HG03135 (cell line): ENCODE data around the gene MSH3.
"Not testable (repeated sequence)": the region's sequence is repeated elsewhere in the genome, so short reads cannot be mapped to it uniquely, and the experiment has no call there.

Experiments used
- ATAC-seq: cut with Tn5 transposase; IDR thresholded peaks from one replicate; pipeline ENCODE4 v1.9.1; 2021; ENCODE audit warnings: mild to moderate bottlenecking, moderate library complexity; ENCODE audit not compliant: unreplicated experiment

The MSH3 gene

DNA sequence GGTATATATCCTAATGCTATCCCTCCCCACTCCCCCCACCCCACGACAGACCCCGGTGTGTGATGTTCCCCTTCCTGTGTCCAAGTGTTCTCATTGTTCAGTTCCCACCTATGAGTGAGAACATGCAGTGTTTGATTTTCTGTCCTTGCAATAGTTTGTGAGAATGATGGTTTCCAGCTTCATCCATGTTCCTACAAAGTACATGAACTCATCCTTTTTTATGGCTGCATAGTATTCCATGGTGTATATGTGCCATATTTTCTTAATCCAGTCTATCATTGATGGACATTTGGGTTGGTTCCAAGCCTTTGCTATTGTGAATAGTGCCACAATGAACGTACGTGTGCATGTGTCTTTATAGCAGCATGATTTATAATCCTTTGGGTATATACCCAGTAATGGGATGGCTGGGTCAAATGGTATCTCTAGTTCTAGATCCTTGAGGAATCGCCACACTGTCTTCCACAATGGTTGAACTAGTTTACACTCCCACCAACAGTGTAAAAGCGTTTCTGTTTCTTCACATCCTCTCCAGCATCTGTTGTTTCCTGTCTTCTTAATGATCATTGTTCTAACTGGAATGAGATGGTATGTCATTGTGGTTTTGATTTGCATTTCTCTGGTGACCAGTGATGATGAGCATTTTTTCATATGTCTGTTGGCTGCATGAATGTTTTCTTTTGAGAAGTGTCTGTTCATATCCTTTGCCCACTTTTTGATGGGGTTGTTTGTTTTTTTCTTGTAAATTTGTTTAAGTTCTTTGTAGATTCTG, 186.8 kb downstream of the MSH3 start:
- ATAC-seq, result not testable (repeated sequence)

DNA sequence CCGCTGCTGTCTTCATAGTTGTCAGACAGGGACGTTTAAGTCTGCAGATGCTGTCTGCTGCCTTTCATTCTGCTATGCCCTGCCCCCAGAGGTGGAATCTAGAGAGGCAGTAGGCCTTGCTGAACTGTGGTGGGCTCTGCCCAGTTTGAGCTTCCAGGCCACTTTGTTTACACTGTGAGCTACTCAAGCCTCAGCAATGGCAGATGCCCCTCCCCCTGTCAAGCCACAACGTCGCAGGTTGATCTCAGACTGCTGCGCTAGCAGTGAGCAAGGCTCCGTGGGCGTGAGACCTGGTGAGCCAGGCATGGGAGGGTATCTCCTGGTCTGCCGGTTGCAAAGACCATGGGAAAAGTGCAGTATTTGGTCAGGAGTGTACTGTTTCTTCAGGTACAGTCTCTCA, 192.0 kb downstream of the MSH3 start:
- ATAC-seq, result not testable (repeated sequence)

DNA sequence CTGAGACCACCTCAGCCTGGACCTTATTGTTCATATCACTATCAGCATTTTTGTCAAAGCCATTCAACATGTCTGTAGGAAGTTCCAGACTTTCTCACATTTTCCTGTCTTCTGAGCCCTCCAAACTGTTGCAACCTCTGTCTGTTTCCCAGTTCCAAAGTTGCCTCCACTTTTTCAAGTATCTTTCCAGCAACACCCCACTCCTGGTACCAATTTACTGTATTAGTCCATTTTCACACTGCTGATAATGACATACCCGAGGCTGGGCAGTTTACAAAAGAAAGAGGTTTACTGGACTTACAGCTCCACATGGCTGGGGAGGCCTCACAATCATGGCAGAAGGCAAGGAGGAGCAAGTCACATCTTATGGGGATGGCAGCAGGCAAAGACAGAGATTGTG, 195.7 kb downstream of the MSH3 start:
- ATAC-seq, result not testable (repeated sequence)

DNA sequence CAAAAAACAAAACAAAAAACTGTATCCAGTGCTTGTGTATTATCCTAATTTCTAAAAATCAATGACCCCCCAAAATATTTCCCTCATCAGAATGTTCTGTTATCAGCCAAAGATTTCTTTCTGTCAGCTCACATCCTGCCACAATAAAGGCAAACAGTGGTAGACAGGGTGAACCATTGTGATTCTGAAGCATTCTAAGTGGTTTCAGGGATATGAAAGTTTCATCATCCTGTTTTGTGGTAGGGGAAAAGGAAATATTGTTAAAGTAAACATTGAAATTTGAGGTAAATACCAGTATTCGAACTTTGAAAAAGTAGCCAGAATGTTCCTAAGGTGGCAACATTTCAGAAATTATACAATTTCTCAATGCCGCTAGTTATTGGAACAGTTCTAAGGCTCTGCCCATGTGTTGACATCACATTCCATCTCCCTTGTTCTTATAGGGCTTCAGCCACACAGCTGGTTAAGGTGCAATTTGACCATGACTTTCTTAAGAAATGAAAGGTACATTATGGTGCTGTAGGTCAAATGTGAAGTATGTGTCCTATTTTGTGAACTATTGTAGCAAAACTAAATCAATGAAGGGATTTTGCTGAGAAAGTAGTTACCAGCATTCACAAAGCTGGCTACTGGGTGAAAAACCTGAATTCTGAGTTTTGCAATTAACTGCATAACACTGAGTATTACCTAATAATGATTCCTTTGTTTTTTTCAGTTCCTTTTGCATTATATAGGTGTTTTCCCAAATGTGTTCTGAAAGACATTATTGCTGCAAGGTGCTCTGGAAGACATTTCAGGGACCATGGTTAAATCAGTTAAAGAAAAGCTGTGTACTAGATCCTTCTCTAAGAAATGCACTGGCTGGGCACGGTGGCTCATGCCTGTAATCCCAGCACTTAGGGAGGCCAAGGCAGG, 198.1 kb downstream of the MSH3 start:
- no peak for ATAC-seq

DNA sequence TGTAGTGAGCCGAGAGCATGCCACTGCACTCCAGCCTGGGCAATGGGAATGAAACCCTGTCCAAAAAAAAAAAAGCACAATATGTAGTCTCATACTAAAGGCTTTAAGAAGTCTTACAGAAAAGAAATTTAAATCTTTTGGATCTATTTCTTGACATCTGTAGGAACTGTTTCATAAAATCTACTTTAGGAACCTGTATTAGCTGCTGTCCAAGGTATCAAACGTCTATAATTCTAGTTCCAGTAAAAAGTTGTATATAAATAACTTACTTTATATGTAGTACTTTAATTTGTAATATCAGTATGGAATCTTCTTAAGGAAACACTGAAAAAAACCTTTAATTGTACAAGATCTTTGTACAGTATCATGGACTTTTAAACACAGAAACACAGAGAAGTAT, 199.0 kb downstream of the MSH3 start:
- no peak for ATAC-seq

DNA sequence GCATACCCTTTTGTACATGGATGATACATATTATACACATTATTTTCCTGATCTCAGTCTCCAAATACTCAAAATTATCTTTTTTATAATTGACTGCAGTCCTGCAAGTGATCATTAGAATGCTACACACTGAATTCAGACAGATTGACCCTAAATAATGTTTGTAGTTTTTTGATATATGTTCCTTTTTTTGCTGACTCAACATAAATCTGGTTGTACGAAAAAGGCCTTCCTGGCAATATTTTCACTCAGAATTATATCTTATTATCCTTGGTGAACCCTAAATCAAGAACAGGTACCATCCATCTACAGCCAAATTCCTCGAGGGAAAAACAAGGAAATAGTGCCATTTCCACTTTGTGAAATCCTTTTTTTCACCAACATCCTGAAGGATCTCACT, 200.1 kb downstream of the MSH3 start:
- no peak for ATAC-seq

DNA sequence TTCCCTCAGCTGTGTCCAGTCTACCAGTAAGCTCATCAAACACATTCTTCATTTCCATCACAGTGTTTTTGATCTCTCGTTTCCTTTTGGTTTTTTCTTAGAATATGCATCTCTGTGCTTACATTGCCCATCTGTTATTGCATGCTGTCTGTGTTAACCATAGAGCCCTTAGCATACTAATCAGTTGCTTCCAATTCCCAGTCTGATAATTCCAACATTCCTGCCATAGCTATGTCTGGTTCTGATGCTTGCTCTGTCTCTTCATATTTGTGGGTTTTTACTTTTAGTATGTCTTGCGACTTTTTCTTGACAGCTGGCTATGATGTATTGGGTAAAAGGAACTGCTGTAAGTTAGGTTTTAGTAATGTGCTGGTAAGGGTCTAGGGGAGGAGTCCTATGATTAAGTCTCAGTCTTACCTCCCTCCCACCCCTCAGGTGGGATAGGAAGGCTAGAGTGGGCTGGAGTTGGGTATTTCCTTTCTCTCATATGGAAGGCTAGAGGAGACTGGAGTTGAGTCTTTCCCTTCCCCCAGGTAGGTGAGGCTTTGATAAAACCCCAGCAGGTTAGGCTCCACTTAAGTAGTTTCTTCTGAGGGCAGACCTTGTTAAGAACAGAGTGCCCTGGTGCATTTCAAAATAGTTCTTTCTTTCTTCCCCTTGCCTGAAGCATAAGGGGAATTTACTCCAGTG, 206.6 kb downstream of the MSH3 start:
- no peak for ATAC-seq

DNA sequence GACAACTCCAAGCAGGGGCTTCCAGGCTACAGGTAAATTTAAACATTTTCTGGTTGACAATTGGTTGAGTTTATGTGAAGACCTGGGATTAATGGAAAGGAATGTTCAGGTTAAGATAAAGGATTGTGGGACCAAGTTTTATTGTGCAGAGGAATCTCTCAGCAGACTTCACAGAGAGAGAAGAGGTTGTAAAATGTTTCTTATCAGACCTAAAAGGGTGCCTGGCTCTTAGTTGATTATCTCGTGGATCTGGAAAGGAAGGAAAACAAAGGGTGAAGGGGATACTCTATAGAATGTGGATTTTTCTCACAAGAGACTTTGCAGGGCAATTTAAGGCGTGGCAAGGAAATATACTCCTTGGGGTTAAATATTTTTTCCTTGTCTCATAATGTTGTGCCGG, 209.3 kb downstream of the MSH3 start:
- no peak for ATAC-seq

DNA sequence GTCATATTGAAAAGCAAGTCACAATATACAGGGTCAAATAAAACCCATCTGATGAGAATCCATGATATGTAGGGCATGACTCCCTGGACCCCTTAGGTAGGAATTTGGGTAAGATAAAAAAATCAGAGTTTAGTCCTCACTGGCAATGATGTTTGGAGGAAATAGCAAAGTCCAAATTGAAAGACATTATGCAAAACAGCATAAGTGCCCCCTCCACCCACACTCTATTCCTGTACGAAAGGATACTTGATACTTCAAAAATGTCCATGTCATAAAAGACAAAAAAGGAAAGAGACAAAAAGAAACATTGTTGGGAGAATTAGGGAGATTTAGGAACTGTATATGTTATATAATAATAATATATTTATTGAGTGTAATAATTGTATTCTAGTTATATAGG, 209.7 kb downstream of the MSH3 start:
- no peak for ATAC-seq

DNA sequence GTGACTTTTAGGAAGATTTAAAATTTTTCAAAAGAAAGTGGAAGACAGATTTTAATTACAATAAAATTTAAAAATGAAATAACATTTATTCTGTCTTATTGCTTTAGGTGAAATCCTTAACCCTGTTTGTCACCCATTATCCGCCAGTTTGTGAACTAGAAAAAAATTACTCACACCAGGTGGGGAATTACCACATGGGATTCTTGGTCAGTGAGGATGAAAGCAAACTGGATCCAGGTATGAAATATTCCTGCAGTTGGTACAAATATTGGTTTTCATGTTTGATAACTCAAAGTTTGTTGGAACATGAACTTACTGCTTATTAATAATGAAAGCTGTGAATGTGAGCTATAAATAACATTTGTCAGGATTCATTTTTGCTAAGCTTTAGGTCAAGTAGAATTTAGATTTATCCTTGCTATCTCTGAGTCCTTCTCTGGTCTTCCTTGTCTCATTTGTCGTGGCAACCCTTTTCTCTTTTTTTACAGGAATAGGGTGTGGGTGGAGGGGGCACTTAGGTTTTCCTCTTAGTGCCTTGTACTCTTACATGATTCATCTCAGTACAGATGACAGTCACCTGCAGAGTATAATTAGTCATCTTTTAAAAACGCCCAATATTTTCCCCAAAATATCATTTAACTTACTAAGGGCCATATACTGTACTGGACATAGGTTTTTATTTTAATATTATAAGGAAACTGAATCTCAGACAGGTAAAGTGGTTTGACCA, 210.4 kb downstream of the MSH3 start:
- no peak for ATAC-seq

DNA sequence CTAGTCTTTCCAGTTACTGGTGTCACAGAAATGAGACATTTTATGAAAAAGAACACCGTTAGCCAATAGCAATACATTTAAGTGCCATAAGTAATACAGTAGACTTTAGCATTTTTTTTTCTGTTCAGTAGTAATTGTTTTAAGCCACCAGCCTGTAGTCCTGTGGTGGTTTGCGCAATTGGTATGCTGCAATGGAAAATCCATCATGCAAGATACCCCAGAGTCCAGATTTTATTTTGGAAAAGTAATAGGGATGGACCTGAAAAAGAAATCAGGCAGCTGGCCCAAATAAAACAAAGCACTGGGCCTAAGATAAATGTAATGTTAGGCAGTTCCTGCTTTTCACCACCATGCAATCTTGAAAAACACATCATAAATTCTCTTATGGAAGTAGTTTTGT, 211.1 kb downstream of the MSH3 start:
- no peak for ATAC-seq

DNA sequence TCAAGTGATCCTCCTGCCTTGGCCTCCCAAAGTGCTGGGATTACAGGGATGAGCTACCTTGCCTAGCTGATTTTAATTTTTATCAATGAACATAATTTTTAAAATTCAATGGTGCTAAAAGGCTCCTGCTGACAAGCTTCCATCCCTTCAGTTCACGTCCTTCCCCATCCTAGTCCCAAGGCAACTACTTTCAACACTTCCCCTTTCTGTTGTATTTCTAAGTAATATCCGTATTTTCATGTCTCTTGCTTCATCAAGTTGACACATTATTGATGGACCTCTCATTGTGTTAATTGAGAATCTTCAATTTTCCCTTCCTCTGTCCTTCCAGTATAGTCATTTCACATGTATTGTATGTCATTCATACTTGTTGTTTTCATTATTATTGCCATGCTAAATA, 211.9 kb downstream of the MSH3 start:
- ATAC-seq, result no peak

DNA sequence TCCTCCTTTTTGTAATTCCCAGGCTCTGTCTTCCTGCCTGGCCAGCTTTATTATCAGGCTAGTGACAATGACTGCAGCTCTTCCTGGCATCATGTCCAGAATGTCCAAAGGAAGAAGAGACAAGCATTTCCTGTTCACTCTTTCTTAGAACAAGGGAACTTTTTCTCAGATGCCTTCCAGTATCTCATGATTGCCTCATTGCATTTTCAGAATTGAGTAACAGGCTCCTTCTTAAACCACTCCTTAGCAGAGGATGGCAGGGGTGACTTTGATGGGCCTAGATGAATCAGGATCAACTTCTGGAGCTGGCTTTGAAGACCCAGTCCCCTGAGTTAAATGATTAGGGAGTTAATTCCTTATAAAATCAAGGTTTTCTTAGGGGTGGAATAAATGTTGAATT, 212.8 kb downstream of the MSH3 start:
- no peak for ATAC-seq

DNA sequence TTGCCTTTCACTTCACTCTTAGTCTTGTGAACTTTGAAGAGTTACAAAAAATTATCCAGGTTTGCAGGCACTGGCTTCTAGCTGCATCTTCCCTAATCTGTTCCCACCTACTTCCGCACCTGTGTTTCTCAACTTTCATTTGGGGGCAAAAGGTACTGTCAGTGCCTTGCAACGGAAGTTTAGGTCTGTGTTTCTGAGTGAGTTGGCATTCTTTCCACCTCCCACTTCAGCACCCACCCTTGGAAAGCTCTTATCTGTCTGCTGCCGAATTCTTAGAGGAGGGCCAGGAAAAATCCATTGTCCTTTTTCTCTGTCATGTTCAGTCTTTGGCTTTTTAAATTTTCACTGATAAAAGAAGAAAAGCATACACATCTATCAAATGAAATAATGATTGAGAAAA, 216.0 kb downstream of the MSH3 start:
- ATAC-seq, result no peak

DNA sequence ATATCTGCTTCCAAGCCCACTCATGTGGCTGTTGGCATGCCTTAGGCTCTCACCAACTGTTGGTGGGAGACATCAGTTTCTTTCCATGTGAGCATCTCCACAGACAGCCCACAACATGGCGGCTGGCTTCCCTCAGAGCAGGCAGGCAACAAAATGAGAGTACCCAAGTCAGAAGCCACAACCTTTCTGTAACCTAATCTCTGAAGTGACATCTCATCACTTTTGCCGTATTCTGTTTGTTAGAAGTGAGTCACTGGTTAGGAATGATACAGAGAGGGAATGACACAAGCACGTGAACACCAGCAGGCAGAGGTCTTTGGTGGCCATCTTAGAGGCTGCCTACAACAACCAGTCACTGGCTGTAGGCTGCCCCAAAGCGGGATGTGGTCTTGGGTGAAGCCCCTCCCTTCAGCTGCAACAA, 217.1 kb downstream of the MSH3 start:
- no peak for ATAC-seq

DNA sequence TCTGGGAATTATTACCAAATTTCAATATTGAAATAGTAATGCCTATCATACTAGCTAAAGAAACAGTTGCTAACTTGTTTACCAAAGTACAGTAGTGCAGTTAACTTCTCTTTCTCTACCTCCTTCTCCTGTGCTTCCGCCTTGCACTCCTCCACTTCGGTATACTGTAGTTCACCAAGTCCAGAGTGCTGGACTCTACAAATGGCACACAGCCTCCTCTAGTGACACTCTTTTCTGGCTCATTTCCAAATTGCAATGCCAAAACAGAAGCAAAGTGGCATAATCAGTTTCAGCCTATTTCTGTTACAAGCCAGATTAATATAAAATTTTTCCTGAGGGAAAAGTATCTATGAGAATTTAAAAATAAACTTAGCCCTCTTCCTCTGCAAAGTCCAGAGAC, 219.7 kb downstream of the MSH3 start:
- ATAC-seq, result no peak

DNA sequence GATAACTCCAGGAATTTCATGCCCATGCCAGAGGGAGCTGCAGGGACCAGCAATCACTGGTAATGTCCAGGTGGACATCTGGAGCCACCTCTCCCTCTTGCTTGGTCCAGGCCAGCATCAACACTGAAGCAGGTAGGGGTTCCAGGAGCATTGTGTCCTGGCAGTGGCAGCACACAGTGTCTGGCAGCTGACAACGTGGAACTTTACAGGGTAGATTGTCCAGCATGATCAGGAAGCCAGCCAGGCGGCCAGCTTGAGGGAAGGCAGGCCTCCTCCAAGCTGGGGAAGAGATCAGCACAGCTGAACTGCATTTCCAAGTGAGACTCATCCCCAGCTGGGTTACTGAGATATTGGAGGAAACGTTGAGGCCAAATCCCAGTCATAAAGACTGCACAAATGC, 223.1 kb downstream of the MSH3 start:
- ATAC-seq, result no peak

DNA sequence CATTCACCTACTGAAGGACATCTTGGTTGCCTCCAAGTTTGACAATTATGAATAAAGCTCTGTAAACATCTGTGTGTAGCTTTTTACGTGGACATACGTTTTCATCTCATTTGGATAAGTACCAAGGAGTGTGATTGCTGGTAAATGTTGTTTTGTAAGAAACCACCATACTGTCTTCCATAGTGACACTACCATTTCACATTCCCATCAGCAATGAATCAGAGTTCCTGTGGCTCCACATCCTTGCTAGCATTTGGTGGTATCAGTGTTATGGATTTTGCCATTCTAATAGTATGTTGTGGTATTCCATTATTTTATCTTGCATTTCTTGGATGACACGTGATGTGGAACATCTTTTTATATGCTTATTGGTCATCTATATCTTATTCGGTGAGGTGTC, 227.3 kb downstream of the MSH3 start:
- ATAC-seq, result no peak

DNA sequence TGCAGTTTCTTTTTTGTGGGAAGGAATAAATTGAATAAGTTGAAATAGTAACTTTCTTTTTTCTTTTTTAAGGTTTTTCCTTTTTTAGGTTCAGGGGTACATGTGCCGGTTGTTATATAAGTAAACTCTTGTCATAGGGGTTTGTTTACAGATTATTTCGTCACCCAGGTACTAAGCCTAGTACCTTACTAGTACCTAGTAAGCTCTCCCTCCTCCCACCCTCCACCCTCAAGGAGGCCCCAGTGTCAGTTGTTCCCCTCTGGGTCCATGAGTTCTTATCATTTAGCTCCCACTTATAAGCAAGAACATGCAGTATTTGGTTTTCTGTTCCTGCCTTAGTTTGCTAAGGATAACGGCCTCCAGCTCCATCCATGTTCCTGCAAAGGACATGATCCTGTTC, 228.9 kb downstream of the MSH3 start:
- not testable (repeated sequence) for ATAC-seq

DNA sequence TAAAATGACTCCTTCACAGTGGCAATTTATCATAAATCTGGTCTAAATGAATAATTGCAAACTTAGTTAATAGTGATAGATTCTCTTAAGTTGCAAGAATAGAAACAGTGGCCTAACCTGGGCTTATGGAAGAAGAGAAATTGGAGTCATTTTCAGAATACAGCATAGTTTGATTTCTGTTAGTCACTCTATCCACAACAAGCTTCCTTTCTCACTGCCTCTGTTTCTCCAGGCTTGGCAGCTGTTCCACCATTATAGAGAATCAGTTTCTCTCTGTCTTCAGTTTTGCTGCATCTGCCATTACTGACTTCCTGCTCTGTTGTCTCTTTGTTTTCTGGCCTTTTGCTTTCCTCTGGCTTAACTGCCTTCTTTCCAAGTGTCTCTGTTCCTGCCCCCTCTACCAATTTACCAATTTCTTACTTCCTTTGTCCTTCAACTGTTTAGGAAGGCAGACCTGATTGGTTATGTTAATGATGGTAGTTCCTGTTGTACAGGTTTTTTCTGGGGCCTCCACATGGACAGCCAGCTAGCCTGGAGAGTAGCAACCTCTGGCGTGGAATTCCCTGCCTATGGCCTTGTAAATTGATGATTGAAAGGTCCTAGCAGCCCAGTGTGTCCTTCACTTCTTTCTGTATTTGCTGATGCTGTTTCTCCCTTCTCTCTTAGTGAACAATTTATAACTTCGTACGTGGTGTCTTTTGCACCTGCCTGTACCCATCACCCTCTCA, 229.8 kb downstream of the MSH3 start:
- ATAC-seq, result no peak
